Measurements from ENCODE around the gene PEA15. TPM values are rescaled to one million over a fixed set of nuclear protein-coding genes. Genes with fewer than 3 reads are reported as not detected.

Gene PEA15
- total and polyA plus RNA-seq, 9 of the 15 experiments (the other 6 are each of a cell fraction or from before 2014, with no cell fraction given) = 8.2 to 175 (median 35.4) TPM

GRCh38 chr1:160247053-160247452, 41.9 kb downstream of the PEA15 start:
- ATAC-seq = no peak
- Histone ChIP-seq H3K9ac (ENCODE audit: insufficient read depth in 1 of 2, low read depth in 2 of 2, low read length in 2 of 2) (no peak overlapping the region), H3K4me2 (ENCODE audit: insufficient read depth, low read length) (no peak overlapping the region), H3K4me3 (no peak overlapping the region), H3K4me1 (replicated peaks in 1 of 2; ENCODE audit: control insufficient read depth in 2 of 2, insufficient read depth in 2 of 2, low read length in 2 of 2) (no peaks in the 10 kb centered on the region), H3K9me1 (ENCODE audit: control insufficient read depth, insufficient read depth, low read length) (no peaks in the 10 kb centered on the region), H3K79me2 (ENCODE audit: control insufficient read depth, insufficient read depth, low read length) (peaks cover 56% of the 10 kb centered on the region), H2AFZ (ENCODE audit: low read depth, low read length) (no peak overlapping the region), H3K27ac (ENCODE audit: extremely low read depth, low read depth, low read length) (no peak overlapping the region), H3K27me3 (ENCODE audit: control insufficient read depth in 2 of 2, insufficient read depth in 2 of 2, low read length in 2 of 2) (no peaks in the 10 kb centered on the region), H3K36me3 (ENCODE audit: control insufficient read depth, insufficient read depth, low read length) (peaks cover 44% of the 10 kb centered on the region), H4K20me1 (replicated peaks; ENCODE audit: control insufficient read depth, insufficient read depth, low read length) (peaks cover 5% of the 10 kb centered on the region; the same call in 1 of the 2 replicates), H3K9me3 (replicated peaks; ENCODE audit: control insufficient read depth, insufficient read depth, low read depth, low read length) (no peaks in the 10 kb centered on the region)
- FAIRE-seq = no peak
- intact Hi-C loops (cut with micrococcal nuclease) (no loop called here), in situ Hi-C loops (cut with MboI) (no loop called here)
- WGBS (ENCODE audit: insufficient coverage, low coverage, missing lambda C conversion rate) = 89% methylated on average over 1 of the region's 1 CpG
- ChIA-PET POLR2A (interaction anchor here (1.1 to 2.9 kb wide), 2 partner anchors 11 to 12 kb away, joined by 4 to 12 read pairs; no protein-coding TSS in a partner anchor), CTCF (ENCODE audit: low intra/inter-chr PET ratio) (no interaction called here)
- TF ChIP-seq TAF9B (IDR thresholded peaks at IDR 0.05; ENCODE audit: partially characterized antibody) (no peak), ZBTB33 (CRISPR knock-in tag; IDR thresholded peaks at IDR 0.05) (no peak), KDM2B (CRISPR knock-in tag; IDR thresholded peaks at IDR 0.05) (no peak), KDM4B (IDR thresholded peaks at IDR 0.05; ENCODE audit: borderline replicate concordance in 2 of 2, low read depth in 1 of 2) (no peak), KLF16 (IDR thresholded peaks at IDR 0.05) (no peak), PRMT5 (CRISPR knock-in tag; IDR thresholded peaks at IDR 0.05) (no peak), HMG20B (CRISPR knock-in tag; IDR thresholded peaks at IDR 0.05) (no peak), ATF7 (IDR thresholded peaks at IDR 0.05) (no peak), ASH1L (IDR thresholded peaks at IDR 0.05; ENCODE audit: borderline replicate concordance, low read depth, partially characterized antibody) (no peak), SNIP1 (IDR thresholded peaks at IDR 0.05; ENCODE audit: low read depth) (no peak), NR1H2 (CRISPR knock-in tag; IDR thresholded peaks at IDR 0.05) (no peak), L3MBTL2 (IDR thresholded peaks at IDR 0.05) (no peak)
- TF ChIP-seq, protein P1, sequence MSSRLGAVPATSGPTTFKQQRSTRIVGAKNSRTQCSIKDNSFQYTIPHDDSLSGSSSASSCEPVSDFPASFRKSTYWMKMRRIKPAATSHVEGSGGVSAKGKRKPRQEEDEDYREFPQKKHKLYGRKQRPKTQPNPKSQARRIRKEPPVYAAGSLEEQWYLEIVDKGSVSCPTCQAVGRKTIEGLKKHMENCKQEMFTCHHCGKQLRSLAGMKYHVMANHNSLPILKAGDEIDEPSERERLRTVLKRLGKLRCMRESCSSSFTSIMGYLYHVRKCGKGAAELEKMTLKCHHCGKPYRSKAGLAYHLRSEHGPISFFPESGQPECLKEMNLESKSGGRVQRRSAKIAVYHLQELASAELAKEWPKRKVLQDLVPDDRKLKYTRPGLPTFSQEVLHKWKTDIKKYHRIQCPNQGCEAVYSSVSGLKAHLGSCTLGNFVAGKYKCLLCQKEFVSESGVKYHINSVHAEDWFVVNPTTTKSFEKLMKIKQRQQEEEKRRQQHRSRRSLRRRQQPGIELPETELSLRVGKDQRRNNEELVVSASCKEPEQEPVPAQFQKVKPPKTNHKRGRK (tag; IDR thresholded peaks at IDR 0.05) = no peak
- no peak for DNase-seq (ENCODE audit: extremely low read depth in 1 of 4, low spot score in 3 of 4)
- BruUV-seq (replicated peaks) = no TSS peak
